HG03108 (cell line): ENCODE measurements around the gene PISD.

Experiments
- ATAC-seq: cut with Tn5 transposase; IDR thresholded peaks from one replicate; pipeline ENCODE4 v1.9.1; 2021; ENCODE audit warnings: moderate library complexity; ENCODE audit not compliant: unreplicated experiment

The PISD gene

GRCh38 chr22:31578171-31578570 is 83.8 kb downstream of the PISD start:
- ATAC-seq, result no peak

GRCh38 chr22:31577711-31578110 is 84.3 kb downstream of the PISD start:
- ATAC-seq, result no peak

GRCh38 chr22:31575190-31575589 is 86.8 kb downstream of the PISD start:
- ATAC-seq, result no peak

GRCh38 chr22:31574055-31574670 is 87.9 kb downstream of the PISD start:
- no peak for ATAC-seq

- ATAC-seq, result no peak
Measured at GRCh38 chr22:31572939-31573338, 89.1 kb downstream of the PISD start.

GRCh38 chr22:31569126-31569525 is 92.9 kb downstream of the PISD start:
- ATAC-seq, result no peak
